ENCODE measurements around the gene CIDEB.

Gene CIDEB

DNA sequence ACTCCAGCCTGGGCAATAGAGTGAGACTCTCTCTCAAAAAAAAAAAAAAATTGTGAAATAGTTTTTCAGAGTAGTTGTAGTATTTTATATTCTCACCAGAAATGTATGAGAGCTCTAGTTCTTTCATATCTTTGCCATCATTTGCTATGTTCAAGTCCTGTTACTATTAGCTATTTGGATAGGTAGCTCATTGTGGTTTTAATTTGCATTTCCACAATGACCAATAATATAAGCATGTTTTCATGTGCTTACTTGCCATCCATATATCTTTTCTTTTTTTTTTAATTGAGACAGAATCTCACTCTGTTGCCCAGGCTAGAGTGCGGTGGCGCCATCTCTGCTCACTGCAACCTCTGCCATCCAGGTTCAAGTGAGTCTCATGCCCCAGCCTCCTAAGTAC is 40.4 kb upstream of the CIDEB start:
- no peak for DNase-seq (ENCODE audit: low spot score)
- TF ChIP-seq, protein P1, sequence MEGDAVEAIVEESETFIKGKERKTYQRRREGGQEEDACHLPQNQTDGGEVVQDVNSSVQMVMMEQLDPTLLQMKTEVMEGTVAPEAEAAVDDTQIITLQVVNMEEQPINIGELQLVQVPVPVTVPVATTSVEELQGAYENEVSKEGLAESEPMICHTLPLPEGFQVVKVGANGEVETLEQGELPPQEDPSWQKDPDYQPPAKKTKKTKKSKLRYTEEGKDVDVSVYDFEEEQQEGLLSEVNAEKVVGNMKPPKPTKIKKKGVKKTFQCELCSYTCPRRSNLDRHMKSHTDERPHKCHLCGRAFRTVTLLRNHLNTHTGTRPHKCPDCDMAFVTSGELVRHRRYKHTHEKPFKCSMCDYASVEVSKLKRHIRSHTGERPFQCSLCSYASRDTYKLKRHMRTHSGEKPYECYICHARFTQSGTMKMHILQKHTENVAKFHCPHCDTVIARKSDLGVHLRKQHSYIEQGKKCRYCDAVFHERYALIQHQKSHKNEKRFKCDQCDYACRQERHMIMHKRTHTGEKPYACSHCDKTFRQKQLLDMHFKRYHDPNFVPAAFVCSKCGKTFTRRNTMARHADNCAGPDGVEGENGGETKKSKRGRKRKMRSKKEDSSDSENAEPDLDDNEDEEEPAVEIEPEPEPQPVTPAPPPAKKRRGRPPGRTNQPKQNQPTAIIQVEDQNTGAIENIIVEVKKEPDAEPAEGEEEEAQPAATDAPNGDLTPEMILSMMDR (IDR thresholded peaks at IDR 0.05; ENCODE audit: extremely low read depth, missing control alignments): no peak

DNA sequence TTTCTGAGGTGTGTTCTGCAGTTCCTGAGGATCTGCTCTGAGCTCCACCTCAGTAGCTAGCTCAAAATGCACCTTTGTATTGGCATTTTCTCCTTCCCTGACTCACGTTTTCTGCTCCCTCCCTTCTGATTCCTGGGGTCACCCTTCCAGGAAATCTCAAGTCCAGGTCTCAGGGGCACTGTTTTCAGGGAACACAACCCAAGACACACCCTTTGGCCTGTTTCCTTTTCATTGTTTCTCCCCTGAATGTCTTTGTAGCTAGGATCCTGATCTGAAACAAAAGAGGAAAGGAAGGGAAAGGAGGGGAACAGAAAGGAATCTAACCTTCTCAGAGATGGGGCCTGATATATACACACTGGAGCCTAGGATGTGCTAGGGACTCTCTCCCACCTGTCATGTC is 39.4 kb upstream of the CIDEB start:
- TF ChIP-seq, protein P1 (IDR thresholded peaks at IDR 0.05; ENCODE audit: extremely low read depth, missing control alignments): no peak
- no peak for DNase-seq (ENCODE audit: low spot score)

DNA sequence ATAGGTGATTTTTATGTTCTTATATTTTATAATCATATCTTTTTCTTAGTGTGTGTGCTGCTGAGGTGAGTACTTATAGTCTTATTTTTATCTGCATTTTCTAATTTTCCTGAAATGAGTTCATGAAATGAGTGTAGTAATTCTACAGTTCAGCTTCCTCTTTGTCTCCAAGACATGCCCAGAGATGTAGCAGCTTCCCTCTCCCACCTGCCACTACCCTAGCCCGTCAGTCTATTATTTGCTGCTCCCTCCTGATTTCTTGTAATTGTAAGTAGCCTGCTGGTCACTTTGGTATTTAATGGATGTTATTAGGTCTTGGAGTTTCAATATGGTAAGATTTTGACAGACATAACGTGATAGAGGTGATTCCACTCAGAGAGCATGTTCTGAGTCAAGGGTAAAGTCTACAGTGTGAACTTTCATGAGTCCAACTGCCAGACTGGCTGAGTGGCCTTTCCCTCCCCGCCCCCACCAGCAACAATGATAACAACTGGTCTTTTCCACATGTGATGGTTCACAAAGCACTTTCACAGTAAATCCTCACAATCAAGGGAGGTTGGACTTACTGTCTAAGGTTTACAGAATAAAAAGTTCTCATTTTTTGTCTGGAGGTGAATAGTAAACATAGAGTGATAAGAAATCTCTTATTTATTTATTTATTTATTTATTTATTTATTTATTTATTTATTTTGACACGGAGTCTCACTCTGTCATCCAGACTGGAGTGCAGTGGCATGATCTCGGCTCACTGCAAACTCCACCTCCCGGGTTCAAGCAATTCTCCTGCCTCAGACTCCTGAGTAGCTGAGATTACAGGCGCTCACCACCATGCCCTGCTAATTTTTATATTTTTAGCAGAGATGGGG is 36.3 kb upstream of the CIDEB start:
- TF ChIP-seq, protein P1 (IDR thresholded peaks at IDR 0.05; ENCODE audit: extremely low read depth, missing control alignments): no peak
- DNase-seq (ENCODE audit: low spot score): peak; percentile 7

- TF ChIP-seq, protein P1 (IDR thresholded peaks at IDR 0.05; ENCODE audit: extremely low read depth, missing control alignments): no peak
- no peak for DNase-seq (ENCODE audit: low spot score)
Measured at GRCh38 chr14:24342889-24343288, 35.1 kb upstream of the CIDEB start.

DNA sequence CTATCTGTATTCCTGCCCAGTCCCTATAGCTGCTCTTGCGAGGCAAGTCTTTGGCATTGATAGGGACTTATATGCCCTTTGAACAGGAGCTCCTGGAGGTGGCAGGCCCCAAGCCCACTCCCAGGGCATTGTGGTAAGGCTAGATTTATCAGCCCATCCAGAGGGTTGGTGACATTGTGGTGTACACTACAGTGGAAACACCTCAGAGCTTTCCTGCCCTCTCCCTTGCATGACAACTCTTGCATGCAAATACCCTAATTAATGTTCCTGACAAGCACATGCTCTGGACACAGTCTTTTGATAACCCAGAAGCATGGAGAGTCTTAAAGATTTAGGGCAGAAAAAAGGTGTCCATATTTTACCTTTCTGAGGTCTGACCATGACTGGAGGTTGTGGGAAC is 32.8 kb upstream of the CIDEB start:
- no peak for DNase-seq (ENCODE audit: low spot score)
- TF ChIP-seq, protein P1 (IDR thresholded peaks at IDR 0.05; ENCODE audit: extremely low read depth, missing control alignments): no peak

DNA sequence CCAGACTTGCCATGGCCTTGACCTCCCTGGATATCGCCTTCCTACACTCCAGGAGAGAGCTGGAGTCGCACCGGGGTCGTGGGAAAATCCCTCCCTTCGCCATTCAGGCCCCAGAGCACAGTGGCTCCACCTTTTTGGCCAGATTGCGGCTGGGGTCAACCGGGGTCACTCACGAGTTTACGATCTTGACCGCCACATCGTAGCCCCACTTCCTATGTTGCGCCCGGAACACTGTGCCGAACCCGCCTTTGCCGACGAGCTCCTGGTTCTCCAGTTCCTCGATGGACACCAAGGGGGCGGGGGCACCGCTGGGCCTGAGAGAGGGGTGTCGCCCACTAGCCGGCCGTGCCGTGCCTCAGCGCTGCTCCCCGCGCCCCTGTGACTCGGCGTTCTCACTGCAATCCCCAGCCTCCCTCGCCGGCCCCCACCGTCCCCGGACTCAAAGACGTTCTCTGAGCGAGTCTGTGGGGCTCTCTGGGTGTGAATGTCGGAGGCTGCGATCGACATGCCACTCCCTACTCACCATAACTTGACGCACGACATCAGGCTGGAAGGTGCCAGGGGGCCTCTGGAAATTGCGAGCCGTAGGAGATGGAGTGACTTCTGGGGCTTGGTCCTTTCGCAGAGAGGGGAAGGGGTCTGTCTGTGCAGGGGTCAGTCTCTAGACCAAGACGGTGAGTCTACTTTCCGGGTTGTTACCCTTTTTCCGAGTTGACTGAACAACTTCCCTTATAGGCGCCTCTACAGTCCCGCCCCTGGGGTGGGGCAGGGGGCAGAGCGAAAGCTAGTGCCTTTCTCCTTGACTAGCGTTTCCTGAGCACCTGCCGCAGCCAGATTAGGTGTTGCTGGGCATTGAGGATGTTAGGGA is 31.7 kb upstream of the CIDEB start, which contains the start of gene RIPK3:
Gene RIPK3, minus strand, starts transcription at position 708 of the 868 bp plus-strand sequence. Its CDS starts 165 bp downstream, at position 543.
- peak; percentile 82 for DNase-seq (ENCODE audit: low spot score)
- TF ChIP-seq, protein P1 (IDR thresholded peaks at IDR 0.05; ENCODE audit: extremely low read depth, missing control alignments): no peak

- no peak for DNase-seq (ENCODE audit: low spot score)
Measured at GRCh38 chr14:24338843-24339242, 31.1 kb upstream of the CIDEB start.

More at GRCh38 chr14:24338843-24339242, 31.1 kb upstream of the CIDEB start:
- TF ChIP-seq, protein P1 (IDR thresholded peaks at IDR 0.05; ENCODE audit: extremely low read depth, missing control alignments): no peak
